NCI-H1694 (cell line): Measurements from ENCODE around the gene GRIN2A.

Experiments
- DNase-seq: peaks from one replicate; lab custom pipeline; 2025; lab: John Stamatoyannopoulos, UW

The GRIN2A gene

DNA sequence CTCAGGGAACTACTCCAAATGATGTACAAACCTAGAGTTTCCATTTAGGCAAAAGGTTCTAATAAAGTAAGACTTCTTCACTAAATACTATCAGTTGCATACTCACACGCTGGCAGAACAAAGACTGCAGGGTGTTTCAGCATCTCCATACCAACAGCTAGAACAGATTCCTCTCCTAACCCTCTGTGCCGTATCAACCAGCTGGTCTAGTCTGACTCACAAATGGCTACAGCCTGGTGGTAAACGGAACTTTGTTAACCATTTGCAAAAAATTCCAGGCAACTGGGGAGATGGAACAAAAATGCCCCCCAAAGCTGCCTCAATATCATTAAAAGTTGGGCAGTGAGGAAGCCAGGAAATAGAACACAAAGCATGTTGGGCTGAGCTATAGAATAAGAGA, 217.1 kb downstream of the GRIN2A start:
- DNase-seq, result no peak

GRCh38 chr16:9964426-9964825, 217.8 kb downstream of the GRIN2A start:
- DNase-seq, result no peak

- no peak for DNase-seq
These were observed 224.8 kb downstream of the GRIN2A start for GRCh38 chr16:9957433-9957832.

DNA sequence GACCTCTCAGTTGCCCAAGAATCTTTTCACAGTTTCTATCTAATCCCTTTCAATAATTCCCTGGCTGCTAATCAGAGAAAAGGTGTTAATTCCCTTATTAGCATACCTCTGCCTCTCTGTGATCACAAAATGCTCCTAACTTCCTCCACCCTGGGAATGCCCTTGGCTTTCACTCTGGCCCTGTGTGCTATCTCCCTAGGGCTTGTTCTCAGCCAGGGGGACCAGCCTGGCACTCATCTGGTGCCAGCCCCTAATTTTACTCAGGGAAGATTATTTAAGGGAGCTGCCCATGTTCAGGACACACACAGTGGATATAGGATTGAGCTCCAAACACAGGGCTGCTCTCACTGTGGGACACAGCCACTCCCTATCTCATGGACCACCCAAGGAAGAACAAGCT, 225.2 kb downstream of the GRIN2A start:
- no peak for DNase-seq

- DNase-seq, result no peak
These were observed 226.6 kb downstream of the GRIN2A start for GRCh38 chr16:9955677-9956076.

GRCh38 chr16:9953908-9954570, 228.2 kb downstream of the GRIN2A start:
- DNase-seq, result no peak

DNA sequence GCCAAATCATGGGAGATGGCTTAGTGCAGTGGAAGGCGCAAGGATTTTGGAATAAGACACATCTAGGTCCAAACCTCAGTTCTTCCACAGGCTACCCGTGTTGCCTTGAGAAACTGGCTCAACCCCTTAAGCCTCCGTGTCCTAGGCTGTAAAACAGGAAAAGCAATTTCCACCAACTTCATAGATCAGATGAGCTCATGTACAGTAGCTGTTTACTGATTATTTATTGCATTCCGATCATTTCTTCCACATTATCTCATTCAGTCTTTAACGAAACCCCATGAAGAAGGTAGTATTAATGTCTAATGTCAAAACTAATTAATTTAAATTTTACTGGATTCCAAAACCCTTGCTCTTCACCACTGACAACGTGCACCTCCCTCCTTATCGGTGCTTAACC, 231.6 kb downstream of the GRIN2A start:
- no peak for DNase-seq

DNA sequence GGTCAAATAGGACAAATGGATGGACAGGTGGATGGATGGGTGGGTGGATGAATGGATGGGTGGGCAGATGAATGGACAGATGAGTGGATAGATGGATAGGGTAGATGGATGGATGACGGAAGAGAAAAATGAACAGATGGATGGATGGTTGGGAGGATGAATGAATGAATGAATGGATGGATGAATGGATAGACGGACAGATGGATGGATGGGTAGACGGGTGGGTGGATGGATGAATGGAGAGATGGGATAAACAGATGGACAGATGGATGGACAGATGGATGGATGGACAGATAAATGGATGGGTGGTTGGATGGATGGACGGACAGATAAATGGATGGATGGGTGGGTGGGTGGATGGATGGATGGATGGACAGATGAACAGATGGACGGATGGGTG, 232.8 kb downstream of the GRIN2A start:
- DNase-seq, result no peak

DNA sequence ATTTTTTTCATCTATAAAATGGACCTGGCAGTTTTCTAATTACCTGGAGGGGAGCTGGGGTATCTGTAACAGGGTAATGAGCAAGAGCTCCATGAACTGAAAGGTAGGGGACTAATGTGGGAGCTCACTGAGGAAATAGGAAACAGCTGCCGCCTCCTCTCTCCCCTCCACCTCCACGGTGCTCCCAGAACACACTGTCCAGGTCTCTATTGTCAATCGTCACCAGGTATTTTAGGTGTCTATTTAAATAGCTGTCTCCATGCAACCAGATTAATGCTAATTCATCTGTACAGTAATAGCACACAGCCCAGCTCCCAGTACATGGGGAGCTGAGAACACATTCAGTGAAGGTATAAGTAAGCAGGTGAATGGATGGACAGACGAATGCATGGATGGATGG, 233.3 kb downstream of the GRIN2A start:
- DNase-seq, result no peak

GRCh38 chr16:9946022-9946720, 236.1 kb downstream of the GRIN2A start:
- DNase-seq, result no peak

- no peak for DNase-seq
These were observed 239.1 kb downstream of the GRIN2A start for GRCh38 chr16:9943121-9943520.

DNA sequence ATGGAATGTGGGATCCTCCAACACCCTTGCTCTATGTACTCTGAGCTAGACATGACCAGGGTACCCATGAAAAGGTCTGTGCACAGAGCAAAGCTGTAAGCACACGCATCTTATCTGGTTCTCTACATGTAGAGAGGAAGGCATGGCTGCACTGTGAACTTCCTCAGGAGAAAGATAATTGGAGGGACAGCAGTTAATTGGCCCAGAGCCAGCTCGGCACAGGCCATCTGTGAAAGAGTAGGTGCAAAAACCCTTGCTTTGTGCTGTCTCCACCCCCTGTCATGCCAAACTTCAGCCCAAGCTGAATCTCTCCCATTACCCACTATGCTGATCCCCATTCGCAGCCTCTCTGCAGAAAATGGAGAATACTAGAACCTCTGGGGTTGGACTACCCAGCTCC, 241.0 kb downstream of the GRIN2A start:
- no peak for DNase-seq

- no peak for DNase-seq
These were observed 247.3 kb downstream of the GRIN2A start for GRCh38 chr16:9934723-9935508.

GRCh38 chr16:9932919-9933653, 249.1 kb downstream of the GRIN2A start:
- DNase-seq, result no peak

DNA sequence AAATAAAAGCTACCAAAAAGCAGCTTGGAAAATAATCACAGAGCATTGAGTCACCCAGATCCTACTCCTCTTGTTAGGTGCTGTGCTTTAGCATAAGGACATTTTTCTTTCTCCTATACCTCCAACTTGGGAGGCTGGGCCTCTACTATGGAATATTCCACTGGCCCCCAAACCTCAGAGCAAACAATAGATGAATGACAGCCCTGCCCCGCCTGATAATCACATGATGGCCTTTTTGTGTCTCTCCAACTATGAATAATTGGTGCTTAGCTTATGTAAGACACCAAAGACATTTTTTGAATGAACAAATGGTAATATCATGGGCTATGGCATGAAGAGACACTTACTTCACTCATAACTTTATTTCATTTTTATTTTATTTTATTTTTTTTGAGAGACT, 250.2 kb downstream of the GRIN2A start:
- no peak for DNase-seq

- DNase-seq, result peak; percentile 45
These were observed 252.4 kb downstream of the GRIN2A start for GRCh38 chr16:9929836-9930235.

GRCh38 chr16:9929313-9929712, 252.9 kb downstream of the GRIN2A start:
- DNase-seq, result no peak

DNA sequence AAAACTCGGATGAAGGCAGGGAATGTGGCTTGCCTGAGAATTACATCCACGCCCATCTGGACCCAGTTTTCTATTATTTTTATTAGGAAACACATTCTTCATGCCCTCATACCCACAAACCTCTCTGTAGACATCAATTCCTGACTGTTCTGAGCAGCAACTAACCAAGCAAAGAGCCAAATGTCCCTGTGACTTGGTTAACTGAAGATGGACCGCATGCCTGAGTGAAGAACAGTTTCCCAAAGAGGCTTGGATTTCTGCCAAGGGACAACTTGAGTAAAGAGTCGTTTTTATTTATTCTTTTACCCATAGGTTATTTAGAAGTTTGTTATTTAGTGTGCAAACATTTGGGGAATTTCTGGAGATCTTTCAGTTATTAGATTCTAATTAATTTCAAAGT, 259.8 kb downstream of the GRIN2A start:
- DNase-seq, result no peak

DNA sequence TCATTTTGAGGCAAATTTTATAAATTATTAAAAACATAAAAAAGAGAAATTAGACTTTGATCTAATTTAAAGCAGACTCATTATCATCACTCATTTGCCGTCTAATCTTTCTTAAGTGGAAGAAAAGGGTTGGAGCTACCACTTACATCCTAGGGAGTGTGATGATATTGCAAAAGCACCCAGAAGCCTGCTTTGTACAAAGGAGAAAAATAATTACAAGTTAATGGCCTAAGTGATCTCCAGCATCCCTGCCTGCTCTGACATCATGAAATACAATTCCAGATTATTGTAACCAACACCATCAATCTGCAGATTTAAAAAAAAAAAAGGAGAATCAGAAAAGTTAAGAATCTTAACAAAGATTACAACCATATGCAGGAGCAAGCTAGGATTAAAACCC, 260.2 kb downstream of the GRIN2A start:
- DNase-seq, result no peak

DNA sequence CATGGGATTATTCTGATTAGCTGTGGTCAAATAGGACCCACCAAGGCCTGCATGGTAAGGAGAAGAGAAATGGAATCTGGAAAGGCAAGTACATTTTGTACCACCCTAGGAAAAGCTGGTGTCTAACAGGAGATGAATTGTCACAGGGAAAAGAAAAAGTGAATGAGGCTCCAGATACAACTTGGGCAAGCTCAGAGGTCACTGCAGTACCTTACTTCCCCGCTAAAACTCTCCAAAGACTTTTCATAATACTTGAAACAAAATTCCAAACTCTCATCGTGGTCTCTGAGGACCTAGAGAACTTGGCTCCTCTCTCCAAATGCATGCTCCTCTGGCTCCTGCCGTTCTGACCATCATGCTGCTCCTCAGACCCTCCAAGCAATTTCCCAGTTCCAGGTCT, 262.8 kb downstream of the GRIN2A start:
- DNase-seq, result no peak

DNA sequence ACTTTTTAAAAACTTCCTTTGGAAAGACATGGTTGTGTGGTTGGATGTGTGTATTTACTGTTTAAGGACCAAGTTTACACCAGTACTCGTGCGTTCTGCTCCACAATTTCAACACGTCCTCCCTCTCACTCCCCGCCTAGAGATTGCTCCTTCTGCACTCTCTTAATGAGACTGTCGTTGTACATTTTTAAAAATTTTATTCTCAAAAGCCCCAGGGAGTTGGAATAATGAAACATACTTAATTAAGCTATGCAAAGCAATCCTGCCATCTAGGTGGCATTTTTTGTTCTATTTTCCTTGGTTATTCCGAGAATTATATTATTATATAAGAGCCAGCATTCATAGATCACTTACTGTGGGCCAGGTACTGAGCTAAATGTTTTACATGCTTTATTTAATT, 264.5 kb downstream of the GRIN2A start:
- DNase-seq, result no peak

- DNase-seq, result no peak
These were observed 268.5 kb downstream of the GRIN2A start for GRCh38 chr16:9913604-9914326.
